GM18951 (cell line): ENCODE measurements around the gene LRRC8D.

Source experiments
- POLR2A ChIP-seq: IDR thresholded peaks from 4 replicates; pipeline ENCODE4 v1.6.1; 2011; ENCODE audit warnings: mild to moderate bottlenecking; ENCODE audit not compliant: insufficient read length, insufficient read depth; ENCODE audit errors: extremely low read depth
- in situ Hi-C: fragments of 300-500 bp; cut with MboI; formaldehyde crosslinking; loops from one replicate; pipeline ENCODE4 v1.12.0; 2022; ENCODE audit warnings: low sequenced_read_pairs, mixed read lengths, inconsistent platforms; ENCODE audit not compliant: unreplicated experiment

The LRRC8D gene

GRCh38 chr1:89934461-89934860 is 113.6 kb downstream of the LRRC8D start:
- no peak for TF ChIP-seq POLR2A
- in situ Hi-C loops: no loop called here

DNA sequence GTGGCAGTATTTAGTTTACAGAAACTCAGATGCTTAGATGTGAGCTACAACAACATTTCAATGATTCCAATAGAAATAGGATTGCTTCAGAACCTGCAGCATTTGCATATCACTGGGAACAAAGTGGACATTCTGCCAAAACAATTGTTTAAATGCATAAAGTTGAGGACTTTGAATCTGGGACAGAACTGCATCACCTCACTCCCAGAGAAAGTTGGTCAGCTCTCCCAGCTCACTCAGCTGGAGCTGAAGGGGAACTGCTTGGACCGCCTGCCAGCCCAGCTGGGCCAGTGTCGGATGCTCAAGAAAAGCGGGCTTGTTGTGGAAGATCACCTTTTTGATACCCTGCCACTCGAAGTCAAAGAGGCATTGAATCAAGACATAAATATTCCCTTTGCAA is 114.4 kb downstream of the LRRC8D start:
- TF ChIP-seq POLR2A: no peak
- in situ Hi-C loops: no loop called here

GRCh38 chr1:89936694-89937093 is 115.9 kb downstream of the LRRC8D start:
- in situ Hi-C loops: no loop called here
- TF ChIP-seq POLR2A: no peak

- in situ Hi-C loops: no loop called here
Observed at GRCh38 chr1:89938171-89939055, 117.6 kb downstream of the LRRC8D start.

GRCh38 chr1:89939059-89939570 is 118.3 kb downstream of the LRRC8D start:
- no peak for TF ChIP-seq POLR2A
- in situ Hi-C loops: no loop called here

More at GRCh38 chr1:89938171-89939055, 117.6 kb downstream of the LRRC8D start:
- no peak for TF ChIP-seq POLR2A

GRCh38 chr1:89939693-89940438 is 119.0 kb downstream of the LRRC8D start:
- TF ChIP-seq POLR2A: no peak
- in situ Hi-C loops: no loop called here

- in situ Hi-C loops: no loop called here
- no peak for TF ChIP-seq POLR2A
Observed at GRCh38 chr1:89941110-89941766, 120.4 kb downstream of the LRRC8D start.

- no peak for TF ChIP-seq POLR2A
- in situ Hi-C loops: no loop called here
Observed at GRCh38 chr1:89942014-89942413, 121.2 kb downstream of the LRRC8D start.

DNA sequence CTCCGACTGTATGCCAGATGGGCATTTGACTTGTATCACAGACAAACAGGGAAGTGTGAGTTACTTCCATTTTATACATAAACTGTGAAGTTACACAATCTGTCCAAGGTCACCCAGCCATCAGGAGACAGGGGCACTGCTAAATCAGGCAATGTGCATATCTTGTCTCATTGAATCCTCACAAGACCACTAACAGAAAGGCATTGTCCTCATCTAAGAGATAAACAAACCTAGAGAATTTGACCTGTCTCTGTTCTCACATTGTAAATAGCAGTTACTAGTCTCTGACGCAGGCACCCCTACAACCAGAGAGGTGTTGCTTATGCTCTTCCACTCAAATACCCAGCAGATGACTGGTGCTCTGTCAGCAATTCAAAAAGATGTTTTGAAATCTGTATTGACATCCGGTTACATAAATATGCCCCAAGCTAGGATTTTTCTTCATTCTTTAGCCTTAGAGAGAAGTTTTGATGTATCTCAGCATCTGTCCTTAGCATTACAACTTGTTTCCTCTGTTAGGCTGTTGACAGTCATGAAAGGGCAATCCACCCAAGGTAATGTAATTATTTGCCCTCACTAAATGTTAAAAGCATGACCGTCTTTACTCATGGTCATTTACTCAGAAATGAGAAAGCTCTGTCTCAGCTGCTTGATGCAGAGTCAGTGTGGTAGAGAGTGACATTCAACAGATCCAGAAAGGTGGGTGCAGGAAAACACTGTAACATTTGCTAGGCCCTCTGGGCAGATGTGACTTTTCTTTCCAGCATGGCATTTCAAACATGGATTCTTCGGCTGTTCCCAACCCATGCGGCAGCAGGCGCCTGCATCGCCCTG is 122.2 kb downstream of the LRRC8D start:
- in situ Hi-C loops: no loop called here
- no peak for TF ChIP-seq POLR2A

DNA sequence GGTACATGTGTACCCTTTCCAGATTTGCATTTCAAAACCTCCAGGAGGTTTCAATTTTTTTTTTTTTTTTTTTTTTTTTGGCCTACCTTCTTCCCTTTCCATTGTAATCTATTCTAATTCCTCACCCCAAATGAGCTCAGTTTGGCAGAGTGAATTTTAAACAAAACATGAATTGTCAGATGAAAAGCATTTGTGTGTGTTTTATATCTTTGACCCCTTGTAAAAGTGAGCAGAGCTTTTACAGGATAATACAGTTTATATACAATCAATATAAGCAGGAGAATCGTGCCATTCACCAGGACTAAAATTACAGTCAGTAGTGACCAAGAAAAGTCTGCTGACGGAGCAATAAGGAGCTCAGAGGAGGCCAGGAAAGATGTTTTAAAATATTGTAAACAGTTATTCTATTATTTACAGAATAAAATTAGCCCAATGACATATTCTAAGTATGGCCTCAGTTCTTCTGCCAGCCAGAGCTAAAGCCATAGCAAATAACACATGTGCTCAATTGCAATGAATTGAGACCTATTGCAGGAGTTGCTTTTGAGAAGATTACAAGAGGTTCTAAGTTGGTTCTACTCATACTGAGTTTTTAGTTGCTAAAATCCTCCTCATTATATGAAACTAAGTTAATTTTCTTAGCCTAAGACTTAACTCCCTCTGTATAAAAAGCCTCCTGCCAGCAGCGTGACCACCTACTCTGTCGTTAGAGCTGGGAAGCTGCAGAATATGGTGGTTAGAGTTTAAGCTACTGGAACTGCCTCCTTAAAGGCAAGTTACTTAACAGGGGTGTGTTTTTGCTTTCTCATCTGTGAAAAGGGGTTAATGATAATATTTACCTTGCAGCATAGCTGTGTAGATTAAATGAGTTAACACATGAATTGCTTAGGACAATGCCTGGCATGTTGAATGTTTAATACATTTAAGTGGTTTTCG is 123.3 kb downstream of the LRRC8D start:
- in situ Hi-C loops: no loop called here
- TF ChIP-seq POLR2A: no peak

GRCh38 chr1:89945852-89946476 is 125.1 kb downstream of the LRRC8D start:
- in situ Hi-C loops: no loop called here
- TF ChIP-seq POLR2A: no peak
